ENCODE results near the gene DAZAP1. TPM values are rescaled to one million over a fixed set of nuclear protein-coding genes. Genes with fewer than 3 reads are reported as not detected.
A peak's percentile ranks its signal among the peaks of the same experiment; 100 is the strongest.

The DAZAP1 gene
- total and polyA plus RNA-seq, 4 donors, result 5.4 to 45.0 (median 29.7) TPM

DNA sequence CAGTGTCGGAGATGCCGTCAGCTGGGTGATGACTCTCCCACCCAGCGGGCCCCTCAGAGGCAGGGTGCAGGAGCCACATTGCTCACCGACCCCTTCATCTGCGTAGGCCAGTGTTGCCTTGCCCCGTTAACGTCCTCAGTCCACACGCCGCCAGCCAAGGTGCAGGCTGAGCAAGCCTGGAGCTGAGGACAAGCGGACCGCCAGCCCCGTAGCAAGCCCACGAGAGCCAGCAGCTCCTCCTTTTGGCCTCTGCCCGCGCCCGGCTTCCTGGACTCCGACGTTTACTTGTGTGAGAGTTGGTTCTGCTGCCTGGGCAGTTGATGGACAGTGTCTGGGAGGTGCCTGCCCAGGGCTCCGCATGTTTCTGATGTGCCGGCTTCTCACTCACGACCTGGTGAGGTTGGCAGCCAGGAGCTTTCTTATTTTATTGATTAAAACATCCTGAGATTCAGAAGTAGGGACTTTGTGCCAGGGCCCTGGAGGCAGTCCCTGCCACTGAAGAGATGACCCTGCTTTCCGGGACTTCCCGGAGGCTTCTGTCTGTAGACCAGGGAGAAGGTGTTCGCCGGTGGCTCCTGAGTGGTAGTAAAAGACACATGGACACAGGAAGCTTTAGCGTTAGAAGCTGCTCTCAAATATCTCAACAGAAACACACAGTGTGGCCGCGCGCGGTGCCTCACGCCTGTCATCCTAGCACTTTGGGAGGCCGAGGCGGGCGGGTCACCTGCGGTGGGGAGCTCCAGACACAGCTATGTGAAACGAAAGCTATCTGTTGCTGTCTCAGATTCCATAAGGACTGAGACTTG is 5.8 kb downstream of the DAZAP1 start:
- WGBS, result 80% methylated on average over 36 of the region's 36 CpGs
- peaks cover 49 to 82% (median 73%) of the 10 kb centered on the region in 4 donors for H3K4me1 ChIP-seq (ENCODE audit: control insufficient read depth in 4 of 4, insufficient read depth in 4 of 4, low read length in 3 of 4)
- peak overlapping the region in 1 of 2 donors; percentile 38 for H3K27ac ChIP-seq (ENCODE audit: low read depth in 1 of 2, low read length in 2 of 2)
- H3K27me3 ChIP-seq (ENCODE audit: control insufficient read depth in 4 of 4, insufficient read depth in 4 of 4, low read length in 3 of 4), result no peaks in the 10 kb centered on the region
- no peak overlapping the region for H3K4me3 ChIP-seq (ENCODE audit: low read depth in 1 of 3, low read length in 3 of 3)
- TF ChIP-seq FOXA2 (IDR thresholded peaks at IDR 0.05), result no peak
- TF ChIP-seq FOXA1 (IDR thresholded peaks at IDR 0.05), result no peak
- no peak for TF ChIP-seq HNF4A (conservative IDR thresholded peaks at IDR 0.05)
- TF ChIP-seq HNF4G (IDR thresholded peaks at IDR 0.05), result no peak
- no peak for TF ChIP-seq NR2F2 (IDR thresholded peaks at IDR 0.05)
- no peaks in the 10 kb centered on the region for H3K9me3 ChIP-seq (ENCODE audit: control insufficient read depth in 4 of 4, low read length in 3 of 4)
- H3K36me3 ChIP-seq (ENCODE audit: control insufficient read depth in 4 of 4, insufficient read depth in 3 of 4, low read depth in 1 of 4, low read length in 3 of 4), result peaks cover 0 to 9% (median under 1%) of the 10 kb centered on the region in 4 donors
- no peak for DNase-seq (ENCODE audit: low spot score)
- H3K9ac ChIP-seq (ENCODE audit: low read depth in 1 of 2, low read length in 2 of 2), result no peak overlapping the region

DNA sequence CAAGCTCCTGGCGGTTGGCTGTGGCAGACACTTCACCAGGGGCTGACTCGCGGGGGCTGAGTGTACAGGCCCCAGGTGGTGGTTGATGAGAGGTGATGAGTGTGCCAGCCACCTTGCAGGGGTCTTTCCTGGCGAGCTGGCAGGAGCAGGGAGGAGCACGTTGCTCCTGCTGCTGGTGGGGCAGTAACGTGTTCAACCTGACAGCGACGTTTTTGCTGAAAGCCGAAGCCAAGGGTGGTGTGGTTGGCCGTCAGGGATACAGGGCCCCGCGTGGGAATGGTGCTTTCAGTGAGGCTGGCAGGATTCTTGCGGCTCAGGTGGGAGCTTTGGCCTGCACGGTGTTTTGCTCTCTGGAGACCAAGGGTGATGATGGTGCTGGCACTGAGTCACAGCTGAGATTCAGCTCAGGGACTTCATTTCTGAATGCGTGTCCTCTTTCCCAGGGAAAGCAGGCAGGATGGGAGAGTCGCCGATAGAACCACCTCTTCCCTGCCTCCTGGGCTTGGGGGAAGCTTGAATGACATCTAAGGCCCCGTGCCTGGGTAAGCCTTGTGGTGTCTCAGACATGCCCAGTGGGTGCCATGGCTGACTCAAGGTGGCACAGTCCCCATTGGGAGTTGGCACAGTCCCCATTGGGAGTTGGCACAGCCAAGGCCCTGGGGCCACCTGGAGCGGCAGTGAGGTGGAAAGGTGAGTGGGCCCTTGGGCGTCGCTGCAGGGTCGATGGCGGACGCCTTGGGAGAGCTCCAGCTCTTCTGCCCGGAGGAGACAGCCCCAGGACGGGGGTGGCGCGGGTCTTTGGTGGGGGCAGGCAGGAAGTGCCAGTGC is 8.8 kb downstream of the DAZAP1 start:
- no peak overlapping the region for H3K4me3 ChIP-seq (ENCODE audit: low read depth in 1 of 3, low read length in 3 of 3)
- peaks cover 6 to 18% (median 13%) of the 10 kb centered on the region in 4 donors for H3K36me3 ChIP-seq (ENCODE audit: control insufficient read depth in 4 of 4, insufficient read depth in 3 of 4, low read depth in 1 of 4, low read length in 3 of 4)
- no peak for DNase-seq (ENCODE audit: low spot score)
- H3K27ac ChIP-seq (ENCODE audit: low read depth in 1 of 2, low read length in 2 of 2), result peak overlapping the region; percentile 81 to 91
- 79% methylated on average over 28 of the region's 28 CpGs for WGBS
- TF ChIP-seq, protein P1, sequence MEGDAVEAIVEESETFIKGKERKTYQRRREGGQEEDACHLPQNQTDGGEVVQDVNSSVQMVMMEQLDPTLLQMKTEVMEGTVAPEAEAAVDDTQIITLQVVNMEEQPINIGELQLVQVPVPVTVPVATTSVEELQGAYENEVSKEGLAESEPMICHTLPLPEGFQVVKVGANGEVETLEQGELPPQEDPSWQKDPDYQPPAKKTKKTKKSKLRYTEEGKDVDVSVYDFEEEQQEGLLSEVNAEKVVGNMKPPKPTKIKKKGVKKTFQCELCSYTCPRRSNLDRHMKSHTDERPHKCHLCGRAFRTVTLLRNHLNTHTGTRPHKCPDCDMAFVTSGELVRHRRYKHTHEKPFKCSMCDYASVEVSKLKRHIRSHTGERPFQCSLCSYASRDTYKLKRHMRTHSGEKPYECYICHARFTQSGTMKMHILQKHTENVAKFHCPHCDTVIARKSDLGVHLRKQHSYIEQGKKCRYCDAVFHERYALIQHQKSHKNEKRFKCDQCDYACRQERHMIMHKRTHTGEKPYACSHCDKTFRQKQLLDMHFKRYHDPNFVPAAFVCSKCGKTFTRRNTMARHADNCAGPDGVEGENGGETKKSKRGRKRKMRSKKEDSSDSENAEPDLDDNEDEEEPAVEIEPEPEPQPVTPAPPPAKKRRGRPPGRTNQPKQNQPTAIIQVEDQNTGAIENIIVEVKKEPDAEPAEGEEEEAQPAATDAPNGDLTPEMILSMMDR (IDR thresholded peaks at IDR 0.05; ENCODE audit: low read depth, low read length, missing input control), result no peak
- H3K4me1 ChIP-seq (ENCODE audit: control insufficient read depth in 4 of 4, insufficient read depth in 4 of 4, low read length in 3 of 4), result peaks cover 36 to 59% (median 50%) of the 10 kb centered on the region in 4 donors
- H3K9ac ChIP-seq (ENCODE audit: low read depth in 1 of 2, low read length in 2 of 2), result peak overlapping the region; percentile 7 to 52
- no peaks in the 10 kb centered on the region for H3K9me3 ChIP-seq (ENCODE audit: control insufficient read depth in 4 of 4, low read length in 3 of 4)
- H3K27me3 ChIP-seq (ENCODE audit: control insufficient read depth in 4 of 4, insufficient read depth in 4 of 4, low read length in 3 of 4), result no peaks in the 10 kb centered on the region

DNA sequence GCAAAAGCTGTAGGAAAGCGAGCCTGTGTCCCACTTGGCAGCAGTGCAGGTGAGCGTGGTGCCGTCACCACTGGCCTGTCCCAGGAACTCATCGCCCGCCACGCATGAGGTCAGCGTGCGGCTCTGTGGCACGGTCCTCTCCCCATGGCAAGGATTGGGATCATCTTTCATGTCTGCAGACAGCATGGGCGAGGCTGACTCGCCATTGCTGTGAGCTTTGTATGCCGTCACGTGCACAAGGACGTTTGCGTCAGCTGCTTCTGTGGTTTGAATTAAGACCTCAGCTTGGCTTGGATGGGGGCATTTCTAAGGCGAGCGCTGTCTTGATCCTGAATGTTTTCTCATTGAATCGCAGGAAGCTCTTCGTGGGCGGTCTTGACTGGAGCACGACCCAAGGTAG is 9.8 kb downstream of the DAZAP1 start:
- H3K9me3 ChIP-seq (ENCODE audit: control insufficient read depth in 4 of 4, low read length in 3 of 4), result no peaks in the 10 kb centered on the region
- TF ChIP-seq HNF4A (conservative IDR thresholded peaks at IDR 0.05), result peak in 1 of 2 donors; percentile 4
- TF ChIP-seq, protein P2, sequence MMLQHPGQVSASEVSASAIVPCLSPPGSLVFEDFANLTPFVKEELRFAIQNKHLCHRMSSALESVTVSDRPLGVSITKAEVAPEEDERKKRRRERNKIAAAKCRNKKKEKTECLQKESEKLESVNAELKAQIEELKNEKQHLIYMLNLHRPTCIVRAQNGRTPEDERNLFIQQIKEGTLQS (IDR thresholded peaks at IDR 0.05), result no peak
- H3K9ac ChIP-seq (ENCODE audit: low read depth in 1 of 2, low read length in 2 of 2), result peak overlapping the region in 1 of 2 donors; percentile 1
- peaks cover 30 to 58% (median 47%) of the 10 kb centered on the region in 4 donors for H3K4me1 ChIP-seq (ENCODE audit: control insufficient read depth in 4 of 4, insufficient read depth in 4 of 4, low read length in 3 of 4)
- no peak overlapping the region for H3K4me3 ChIP-seq (ENCODE audit: low read depth in 1 of 3, low read length in 3 of 3)
- DNase-seq (ENCODE audit: low spot score), result no peak
- WGBS, result 77% methylated on average over 21 of the region's 21 CpGs
- peaks cover 11 to 22% (median 16%) of the 10 kb centered on the region in 4 donors for H3K36me3 ChIP-seq (ENCODE audit: control insufficient read depth in 4 of 4, insufficient read depth in 3 of 4, low read depth in 1 of 4, low read length in 3 of 4)
- H3K27ac ChIP-seq (ENCODE audit: low read depth in 1 of 2, low read length in 2 of 2), result peak overlapping the region; percentile 81 to 91
- no peaks in the 10 kb centered on the region for H3K27me3 ChIP-seq (ENCODE audit: control insufficient read depth in 4 of 4, insufficient read depth in 4 of 4, low read length in 3 of 4)
